Activated CD4-positive, CD25-positive, alpha-beta regulatory T cell treated with anti-CD3 and anti-CD28 coated beads, Interleukin-2, amount 50 U/mL, for 72 hours (primary cell): ENCODE results near the gene CANT1.
A peak's percentile ranks its signal among the peaks of the same experiment; 100 is the strongest.

Experiments used
- DNase-seq: peaks from one replicate; pipeline ENCODE4 v3.0.0; 2021

Gene CANT1

DNA sequence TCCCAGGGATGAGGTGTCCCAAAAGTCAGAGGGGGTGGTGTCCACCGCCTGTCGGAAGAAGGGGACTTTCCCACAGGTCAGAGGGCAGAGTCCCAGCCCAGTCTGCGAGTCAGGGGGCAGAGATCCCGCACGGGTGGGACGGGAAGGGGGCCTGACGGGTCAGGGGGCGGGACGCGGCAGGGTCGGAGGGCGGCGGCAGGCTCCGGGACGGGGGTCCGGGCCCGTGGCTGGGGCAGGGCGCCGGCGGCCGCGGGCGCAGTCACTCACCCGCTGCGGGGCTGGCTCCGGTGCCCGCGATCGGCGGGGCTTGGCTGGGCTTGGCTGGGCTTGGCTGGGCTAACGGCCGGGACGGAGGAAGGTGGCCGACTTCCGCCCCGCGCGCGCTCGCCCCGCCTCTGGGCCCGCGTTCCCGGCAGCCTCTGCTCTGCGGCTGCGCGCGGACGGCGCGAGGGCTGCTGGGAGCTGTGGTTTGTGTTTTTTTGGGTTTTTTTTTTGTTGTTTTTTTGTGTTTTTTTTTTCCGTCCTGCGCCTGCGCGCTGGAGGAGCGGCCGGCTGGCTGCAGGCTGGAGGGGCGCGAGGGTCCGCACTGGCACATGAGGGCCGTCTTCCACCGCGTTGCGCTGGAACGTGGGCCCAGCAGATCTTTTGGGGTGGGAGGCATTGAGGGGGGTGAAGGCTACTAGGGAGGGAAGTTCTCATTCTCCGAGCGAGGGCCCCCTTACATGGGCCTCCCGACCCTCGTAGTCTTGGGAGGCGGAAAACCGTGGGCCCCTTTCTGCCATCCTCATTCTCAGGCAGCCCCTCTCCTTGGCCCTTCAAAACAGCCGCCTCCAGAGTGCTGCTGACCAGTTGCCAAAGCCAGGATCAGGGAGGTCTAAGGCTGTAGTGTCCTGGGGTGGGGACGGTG lies at the start of gene CANT1:
Gene CANT1 (minus strand): TSS at position 368 of the 907 bp plus-strand sequence. CDS start 12,142 bp downstream, outside the sequence.
- DNase-seq: peak; percentile 89

DNA sequence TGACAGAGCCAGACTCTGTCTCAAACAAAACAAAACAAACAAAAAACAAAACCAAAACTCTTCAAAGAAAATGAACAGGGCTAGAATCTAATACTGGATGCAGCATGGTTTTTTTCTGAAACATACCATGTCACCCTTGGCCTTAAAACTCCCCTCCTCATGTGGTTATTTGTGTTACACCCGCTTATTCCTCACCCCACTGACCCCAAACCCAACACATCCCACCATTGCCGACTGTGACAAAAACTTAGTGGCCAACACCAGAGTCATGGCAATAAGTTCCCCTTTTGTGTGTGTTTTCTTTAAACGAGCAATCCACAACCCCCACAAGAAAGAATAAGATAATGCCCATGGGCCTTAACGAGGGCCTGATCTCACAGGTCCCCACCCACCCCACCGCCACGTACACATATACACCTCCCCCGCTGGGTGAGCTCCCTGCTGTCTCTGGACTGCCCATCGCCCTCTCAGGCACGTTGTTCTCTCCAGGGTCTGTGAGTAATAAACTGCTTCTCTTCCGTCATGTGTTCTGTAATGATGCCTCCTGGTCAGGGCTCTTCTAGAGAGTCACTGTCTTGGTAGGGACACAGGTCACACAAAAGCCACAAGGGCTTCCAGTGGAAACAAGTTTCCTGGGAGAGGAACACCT lies 48.3 kb upstream of the CANT1 start:
- no peak for DNase-seq

DNA sequence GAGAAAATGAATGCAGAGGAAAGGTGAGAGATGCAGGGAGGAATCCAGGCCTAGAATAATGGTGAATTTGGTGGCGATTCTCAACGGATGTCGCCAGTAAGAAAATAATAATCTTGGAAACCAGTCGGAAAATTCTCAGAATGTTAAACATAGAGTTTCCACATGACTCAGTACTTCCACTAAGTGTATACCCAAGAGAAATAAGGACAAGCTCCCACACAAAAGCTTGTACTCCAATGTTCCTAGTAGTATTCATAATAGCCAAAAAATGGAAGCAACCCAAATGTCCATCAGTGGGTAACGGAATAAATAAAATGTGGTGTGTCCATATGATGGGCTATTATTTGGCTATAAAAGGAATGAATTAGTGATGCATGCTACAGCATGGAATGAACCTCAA lies 45.6 kb upstream of the CANT1 start:
- DNase-seq: no peak

DNA sequence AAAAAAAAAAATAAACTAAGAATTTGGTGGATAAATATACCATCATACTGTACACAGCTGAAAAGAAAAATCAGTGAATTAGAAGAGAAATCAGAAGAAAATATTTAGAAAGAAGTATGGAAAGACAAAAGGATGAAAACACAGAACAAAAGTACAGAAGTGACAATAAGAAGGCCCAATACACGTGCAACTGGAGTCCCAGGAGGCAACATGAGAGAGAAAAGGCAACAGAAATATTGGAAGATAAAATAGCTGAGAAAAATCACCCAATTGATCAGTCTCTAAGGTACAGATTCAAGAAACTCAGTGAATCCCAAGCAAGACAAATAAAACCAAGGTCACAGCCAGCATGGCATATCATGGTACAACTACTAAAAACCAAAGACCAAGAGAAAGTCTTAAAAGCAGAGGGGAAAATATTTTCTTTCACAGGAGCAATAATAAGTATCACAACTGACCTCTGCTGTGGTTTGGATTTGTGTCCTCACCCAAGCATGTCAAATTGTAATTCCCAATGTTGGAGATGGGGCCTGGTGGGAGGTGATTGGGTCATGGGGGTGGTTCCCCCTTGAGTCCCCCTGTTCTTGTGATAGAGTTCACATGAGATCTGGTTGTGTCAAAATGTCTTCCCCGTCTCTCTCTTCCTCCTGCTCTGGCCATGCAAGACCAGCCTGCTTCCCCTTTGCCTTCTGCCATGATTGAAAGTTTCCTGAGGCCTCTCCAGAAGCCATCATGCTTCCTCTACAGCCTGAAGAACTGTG lies 44.8 kb upstream of the CANT1 start:
- no peak for DNase-seq

- no peak for DNase-seq
Measured at GRCh38 chr17:79053251-79053925, 43.8 kb upstream of the CANT1 start.

GRCh38 chr17:79052131-79052530 lies 42.6 kb upstream of the CANT1 start:
- no peak for DNase-seq

DNA sequence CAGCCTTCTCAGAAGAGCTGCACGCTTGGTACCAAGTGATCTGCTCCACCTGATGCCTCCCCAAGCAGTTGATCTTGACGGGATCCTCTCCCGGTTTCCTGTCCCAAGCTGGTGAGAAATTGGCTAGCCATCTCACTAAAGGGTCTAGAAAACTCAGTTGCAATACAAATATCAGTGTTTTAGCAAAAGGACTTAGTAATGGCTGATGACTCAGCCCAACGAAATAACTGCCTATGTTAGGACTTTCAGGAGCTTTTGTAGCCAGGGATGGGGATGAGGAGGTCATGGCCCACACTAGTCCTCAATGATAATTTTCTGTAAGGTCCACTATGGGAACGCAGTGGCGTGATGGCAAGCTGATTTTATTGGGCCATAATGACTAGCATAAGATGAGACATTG lies 41.7 kb upstream of the CANT1 start:
- no peak for DNase-seq

- DNase-seq: no peak
Measured at GRCh38 chr17:79050551-79050950, 41.0 kb upstream of the CANT1 start.

- DNase-seq: no peak
Measured at GRCh38 chr17:79049821-79050220, 40.3 kb upstream of the CANT1 start.

GRCh38 chr17:79048826-79049755 lies 39.5 kb upstream of the CANT1 start:
- DNase-seq: no peak

DNA sequence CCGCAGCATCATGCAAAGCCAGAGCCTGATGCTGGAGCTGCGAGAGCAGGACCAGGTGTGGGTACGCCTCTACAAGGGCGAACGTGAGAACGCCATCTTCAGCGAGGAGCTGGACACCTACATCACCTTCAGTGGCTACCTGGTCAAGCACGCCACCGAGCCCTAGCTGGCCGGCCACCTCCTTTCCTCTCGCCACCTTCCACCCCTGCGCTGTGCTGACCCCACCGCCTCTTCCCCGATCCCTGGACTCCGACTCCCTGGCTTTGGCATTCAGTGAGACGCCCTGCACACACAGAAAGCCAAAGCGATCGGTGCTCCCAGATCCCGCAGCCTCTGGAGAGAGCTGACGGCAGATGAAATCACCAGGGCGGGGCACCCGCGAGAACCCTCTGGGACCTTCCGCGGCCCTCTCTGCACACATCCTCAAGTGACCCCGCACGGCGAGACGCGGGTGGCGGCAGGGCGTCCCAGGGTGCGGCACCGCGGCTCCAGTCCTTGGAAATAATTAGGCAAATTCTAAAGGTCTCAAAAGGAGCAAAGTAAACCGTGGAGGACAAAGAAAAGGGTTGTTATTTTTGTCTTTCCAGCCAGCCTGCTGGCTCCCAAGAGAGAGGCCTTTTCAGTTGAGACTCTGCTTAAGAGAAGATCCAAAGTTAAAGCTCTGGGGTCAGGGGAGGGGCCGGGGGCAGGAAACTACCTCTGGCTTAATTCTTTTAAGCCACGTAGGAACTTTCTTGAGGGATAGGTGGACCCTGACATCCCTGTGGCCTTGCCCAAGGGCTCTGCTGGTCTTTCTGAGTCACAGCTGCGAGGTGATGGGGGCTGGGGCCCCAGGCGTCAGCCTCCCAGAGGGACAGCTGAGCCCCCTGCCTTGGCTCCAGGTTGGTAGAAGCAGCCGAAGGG lies 38.6 kb upstream of the CANT1 start:
- no peak for DNase-seq

DNA sequence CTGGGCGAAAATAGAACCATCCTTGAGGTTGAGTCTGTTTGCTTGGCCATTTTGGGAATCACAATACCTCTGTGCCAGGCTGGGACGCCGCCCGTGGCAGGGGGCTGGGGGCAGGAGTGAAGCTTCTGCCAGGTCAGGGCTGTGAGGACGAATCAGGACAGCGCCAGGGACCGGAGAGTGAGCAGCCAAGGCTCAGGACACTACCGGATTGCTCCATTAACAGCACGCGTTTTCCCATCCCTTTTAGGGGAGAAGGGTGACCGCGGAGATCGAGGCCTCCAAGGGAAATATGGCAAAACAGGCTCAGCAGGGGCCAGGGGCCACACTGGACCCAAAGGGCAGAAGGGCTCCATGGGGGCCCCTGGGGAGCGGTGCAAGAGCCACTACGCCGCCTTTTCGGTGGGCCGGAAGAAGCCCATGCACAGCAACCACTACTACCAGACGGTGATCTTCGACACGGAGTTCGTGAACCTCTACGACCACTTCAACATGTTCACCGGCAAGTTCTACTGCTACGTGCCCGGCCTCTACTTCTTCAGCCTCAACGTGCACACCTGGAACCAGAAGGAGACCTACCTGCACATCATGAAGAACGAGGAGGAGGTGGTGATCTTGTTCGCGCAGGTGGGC lies 37.8 kb upstream of the CANT1 start:
- DNase-seq: no peak

- no peak for DNase-seq
Measured at GRCh38 chr17:79046916-79047280, 37.3 kb upstream of the CANT1 start.

DNA sequence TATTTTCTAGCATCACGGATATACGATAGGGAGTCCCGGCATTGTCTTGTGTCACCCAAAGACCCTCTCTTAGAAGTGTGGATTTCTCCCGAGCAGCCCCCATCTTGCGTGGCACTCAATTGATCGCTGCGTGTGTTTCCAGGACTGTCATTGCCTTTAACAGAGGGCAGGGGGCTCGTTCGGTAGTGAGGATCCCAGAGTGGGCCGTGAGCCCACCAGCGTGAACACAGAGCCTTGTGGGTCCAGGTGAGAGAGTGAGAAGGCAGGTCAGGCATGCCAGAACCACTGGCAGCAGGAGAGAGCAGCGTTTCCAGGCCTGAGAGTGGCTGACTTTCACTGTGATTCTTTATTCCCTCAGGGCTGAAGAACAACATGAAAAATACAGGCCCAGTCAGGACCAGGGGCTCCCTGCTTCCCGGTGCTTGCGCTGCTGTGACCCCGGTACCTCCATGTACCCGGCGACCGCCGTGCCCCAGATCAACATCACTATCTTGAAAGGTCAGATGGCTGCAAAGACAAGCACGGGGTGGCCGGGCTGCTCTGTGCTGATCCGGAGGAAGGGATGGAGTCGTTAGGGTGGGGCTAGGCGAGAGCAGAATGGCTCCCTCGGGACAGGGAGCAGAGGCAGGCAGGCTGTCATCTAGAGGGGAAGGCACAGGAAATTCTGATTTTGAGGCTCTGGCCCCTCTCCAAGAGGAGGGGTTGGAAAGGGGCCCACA lies 36.8 kb upstream of the CANT1 start:
- DNase-seq: no peak

DNA sequence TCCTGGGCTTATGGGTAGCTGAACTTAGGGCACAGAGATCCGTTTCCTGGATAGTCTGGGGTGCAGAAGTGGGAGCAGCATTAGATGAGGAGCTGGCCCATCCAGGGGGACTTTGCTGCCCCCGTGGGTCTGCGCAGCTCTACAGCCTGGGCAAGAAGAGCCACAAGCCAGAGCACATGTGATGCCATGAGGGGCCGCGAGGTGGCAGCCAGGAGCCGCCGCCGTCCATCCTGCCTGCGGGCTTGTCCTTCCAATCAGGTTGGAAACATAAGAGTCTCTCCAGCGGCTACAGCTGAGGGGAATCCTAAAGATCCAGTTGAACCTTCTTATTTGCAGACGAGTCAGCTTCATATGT lies 36.3 kb upstream of the CANT1 start:
- DNase-seq: peak; percentile 77

- no peak for DNase-seq
Measured at GRCh38 chr17:79045001-79045729, 35.6 kb upstream of the CANT1 start.

DNA sequence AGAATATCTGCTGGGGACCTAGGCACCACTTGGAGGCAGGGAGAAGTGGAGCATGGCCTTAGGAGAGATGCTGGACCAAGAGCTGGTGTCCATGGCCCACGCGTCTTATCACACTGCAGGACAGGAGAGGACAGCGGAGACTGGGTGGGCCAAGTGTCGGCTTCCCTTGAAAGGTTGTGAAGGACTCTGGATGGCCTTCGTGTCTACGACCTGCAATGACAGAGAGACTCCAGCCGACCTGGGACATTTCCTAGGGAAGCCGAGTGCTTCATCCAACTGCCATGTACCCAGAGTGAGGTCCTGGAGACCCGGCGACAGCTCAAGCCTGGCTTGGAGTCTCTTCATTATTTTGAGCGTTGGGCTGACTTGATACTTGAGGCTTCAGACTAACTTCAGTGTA lies 34.9 kb upstream of the CANT1 start:
- no peak for DNase-seq

DNA sequence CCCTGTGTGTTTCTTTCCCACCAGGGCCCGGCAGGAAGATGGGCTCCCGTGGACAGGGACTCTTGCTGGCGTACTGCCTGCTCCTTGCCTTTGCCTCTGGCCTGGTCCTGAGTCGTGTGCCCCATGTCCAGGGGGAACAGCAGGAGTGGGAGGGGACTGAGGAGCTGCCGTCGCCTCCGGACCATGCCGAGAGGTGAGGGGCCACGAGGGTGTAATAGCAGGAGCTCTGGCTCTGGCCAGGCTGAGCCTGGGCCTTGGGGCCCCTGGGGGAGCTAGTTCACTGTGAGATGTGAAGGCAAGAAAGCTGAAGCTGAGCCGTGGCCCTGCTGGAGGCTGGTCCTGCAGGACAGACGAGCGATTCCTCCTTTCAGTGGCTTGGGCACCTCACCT lies 34.4 kb upstream of the CANT1 start:
- DNase-seq: no peak
